NB4 (cell line): ENCODE measurements around the gene CYP4F11.
"Not testable (repeated sequence)": the region's sequence is repeated elsewhere in the genome, so short reads cannot be mapped to it uniquely, and the experiment has no call there.

Experiments used
- DNase-seq: peaks from one replicate; pipeline ENCODE4 v3.0.0; 2010; ENCODE audit warnings: low read depth
- H3K4me3 ChIP-seq: one replicate; pipeline ENCODE4 v1.5.1; 2011; ENCODE audit warnings: mild to moderate bottlenecking, low read depth, low read length, moderate library complexity
- CTCF ChIP-seq: IDR thresholded peaks from one replicate; pipeline ENCODE4 v1.5.1; 2012; ENCODE audit warnings: low read depth, low read length
- MAX ChIP-seq: IDR thresholded peaks from 2 replicates; pipeline ENCODE4 v1.6.1; 2011; ENCODE audit warnings: low read depth, low read length
- MYC ChIP-seq: IDR thresholded peaks from 2 replicates; pipeline ENCODE4 v1.6.1; 2011; ENCODE audit warnings: low read depth, low read length
- POLR2A ChIP-seq: IDR thresholded peaks from 2 replicates; pipeline ENCODE4 v1.6.1; 2011; ENCODE audit warnings: mild to moderate bottlenecking; ENCODE audit not compliant: insufficient read length; ENCODE audit errors: extremely low read depth

The CYP4F11 gene

GRCh38 chr19:15913830-15914229, 20.5 kb downstream of the CYP4F11 start:
- H3K4me3 ChIP-seq, result no peak overlapping the region
- no peak for DNase-seq
- TF ChIP-seq POLR2A (no peak), MAX (no peak), CTCF (no peak), MYC (no peak)

- H3K4me3 ChIP-seq, result no peak overlapping the region
- DNase-seq, result no peak
- no peak for TF ChIP-seq CTCF
- no peak for TF ChIP-seq POLR2A
- TF ChIP-seq MAX, result no peak
- no peak for TF ChIP-seq MYC
These were observed 20.9 kb downstream of the CYP4F11 start for GRCh38 chr19:15913384-15913783.

GRCh38 chr19:15911599-15912235, 22.6 kb downstream of the CYP4F11 start:
- TF ChIP-seq MAX (no peak), MYC (no peak), CTCF (no peak), POLR2A (no peak)
- DNase-seq, result no peak
- no peak overlapping the region for H3K4me3 ChIP-seq

GRCh38 chr19:15905026-15905425, 29.3 kb downstream of the CYP4F11 start:
- DNase-seq, result no peak
- TF ChIP-seq MYC (no peak), MAX (no peak), POLR2A (no peak), CTCF (no peak)
- H3K4me3 ChIP-seq, result no peak overlapping the region

GRCh38 chr19:15902898-15903297, 31.4 kb downstream of the CYP4F11 start:
- not testable (repeated sequence) for H3K4me3 ChIP-seq, DNase-seq

- TF ChIP-seq POLR2A, result no peak
- no peak for TF ChIP-seq MYC
- no peak overlapping the region for H3K4me3 ChIP-seq
- DNase-seq, result no peak
These were observed 32.1 kb downstream of the CYP4F11 start for GRCh38 chr19:15902254-15902653.

- no peak overlapping the region for H3K4me3 ChIP-seq
- no peak for TF ChIP-seq POLR2A
- no peak for TF ChIP-seq MYC
- no peak for TF ChIP-seq CTCF
- no peak for TF ChIP-seq MAX
- DNase-seq, result no peak
These were observed 33.8 kb downstream of the CYP4F11 start for GRCh38 chr19:15900504-15900903.

GRCh38 chr19:15900032-15900431, 34.3 kb downstream of the CYP4F11 start:
- DNase-seq, H3K4me3 ChIP-seq: not testable (repeated sequence)

- not testable (repeated sequence) for H3K4me3 ChIP-seq, DNase-seq
These were observed 34.8 kb downstream of the CYP4F11 start for GRCh38 chr19:15899561-15899960.
